Astrocyte (in vitro differentiated cells and primary cell): ENCODE results near the gene CPXM2. TPM values are rescaled to one million over a fixed set of nuclear protein-coding genes. Genes with fewer than 3 reads are reported as not detected.

Experiments
- DNase-seq: peaks from one replicate; pipeline ENCODE4 v3.0.0-alpha.2; 2010; ENCODE audit warnings: low read depth
- FAIRE-seq: peaks from 2 replicates; lab custom pipeline; 2011; peaks lifted over from hg19 to GRCh38; lab: Jason Lieb, UNC
- H2AFZ ChIP-seq: 2 replicates; pipeline ENCODE4 v1.6.0; 2012; ENCODE audit warnings: low read depth, low read length, inconsistent platforms
- H3K27ac ChIP-seq: 2 replicates; pipeline ENCODE4 v1.5.1; 2011; ENCODE audit warnings: low read depth, low read length, inconsistent platforms
- H3K27me3 ChIP-seq: 2 replicates; pipeline ENCODE4 v1.6.0; 2011; ENCODE audit warnings: low read length, inconsistent platforms; ENCODE audit not compliant: insufficient read depth
- H3K36me3 ChIP-seq: 2 replicates; pipeline ENCODE4 v1.5.1; 2011; ENCODE audit warnings: low read length, inconsistent platforms; ENCODE audit not compliant: insufficient read depth
- H3K4me1 ChIP-seq: 2 replicates; pipeline ENCODE4 v1.5.1; 2011; ENCODE audit warnings: low read length, inconsistent platforms; ENCODE audit not compliant: insufficient read depth
- H3K4me2 ChIP-seq: 2 replicates; pipeline ENCODE4 v1.6.0; 2012; ENCODE audit warnings: low read length, inconsistent platforms
- H3K4me3 ChIP-seq: 2 replicates; pipeline ENCODE4 v1.5.1; 2011; ENCODE audit warnings: low read depth, mild to moderate bottlenecking, low read length, inconsistent platforms; ENCODE audit not compliant: insufficient read depth
- H3K79me2 ChIP-seq: 2 replicates; pipeline ENCODE4 v1.6.0; 2012; ENCODE audit warnings: mild to moderate bottlenecking, low read length, inconsistent platforms; ENCODE audit not compliant: insufficient read depth
- H3K9ac ChIP-seq: 2 replicates; pipeline ENCODE4 v1.6.0; 2012; ENCODE audit warnings: mild to moderate bottlenecking, low read length, inconsistent platforms
- H3K9me3 ChIP-seq: 2 replicates; pipeline ENCODE4 v1.5.1; 2012; ENCODE audit warnings: low read depth, mild to moderate bottlenecking, low read length, inconsistent platforms; ENCODE audit not compliant: insufficient read depth
- H4K20me1 ChIP-seq: 2 replicates; pipeline ENCODE4 v1.6.0; 2012; ENCODE audit warnings: low read length, inconsistent platforms; ENCODE audit not compliant: insufficient read depth
- H3K27ac Mint-ChIP-seq: one replicate; pipeline ENCODE4 v1.8.0; 2021; ENCODE audit warnings: mild to moderate bottlenecking, mixed read lengths; ENCODE audit not compliant: unreplicated experiment
- H3K27me3 Mint-ChIP-seq: one replicate; pipeline ENCODE4 v1.8.0; 2021; ENCODE audit warnings: low read depth, mixed read lengths; ENCODE audit not compliant: unreplicated experiment
- H3K36me3 Mint-ChIP-seq: one replicate; pipeline ENCODE4 v1.8.0; 2021; ENCODE audit warnings: low read depth, mixed read lengths; ENCODE audit not compliant: unreplicated experiment
- H3K4me1 Mint-ChIP-seq: one replicate; pipeline ENCODE4 v1.8.0; 2021; ENCODE audit warnings: low read depth, mixed read lengths; ENCODE audit not compliant: unreplicated experiment
- H3K4me3 Mint-ChIP-seq: one replicate; pipeline ENCODE4 v1.8.0; 2021; ENCODE audit warnings: mild to moderate bottlenecking, moderate library complexity, mixed read lengths; ENCODE audit not compliant: unreplicated experiment
- H3K9me3 Mint-ChIP-seq: one replicate; pipeline ENCODE4 v1.8.0; 2021; ENCODE audit warnings: mild to moderate bottlenecking, mixed read lengths; ENCODE audit not compliant: unreplicated experiment
- CTCF ChIP-seq: IDR thresholded peaks from 2 replicates; pipeline ENCODE4 v1.5.1; 2011; ENCODE audit warnings: low read depth, mild to moderate bottlenecking, inconsistent platforms, low read length, moderate library complexity; ENCODE audit not compliant: insufficient read depth
- EZH2 ChIP-seq: IDR thresholded peaks from 2 replicates; pipeline ENCODE4 v1.6.1; 2012; ENCODE audit warnings: mild to moderate bottlenecking, low read length, inconsistent platforms; ENCODE audit not compliant: insufficient read depth
- total RNA-seq: library from RNA; stranded (reverse); gene quantifications from 2 replicates; pipeline ENCODE4 v1.2.1, GENCODE V29; 2021

CPXM2 gene
- total RNA-seq, 1 donor from 2014 or later, result 5.2 TPM

- no peaks in the 10 kb centered on the region for H3K79me2 ChIP-seq
- H3K4me1 ChIP-seq, result no peaks in the 10 kb centered on the region
- Mint-ChIP-seq H3K27ac (no peak overlapping the region), H3K36me3 (no peaks in the 10 kb centered on the region), H3K27me3 (peaks cover 51% of the 10 kb centered on the region), H3K4me3 (no peak overlapping the region), H3K4me1 (no peaks in the 10 kb centered on the region), H3K9me3 (peaks cover 15% of the 10 kb centered on the region)
- FAIRE-seq (no peak), DNase-seq (no peak)
- no peak overlapping the region for H3K4me2 ChIP-seq
- no peak overlapping the region for H3K27ac ChIP-seq
- no peaks in the 10 kb centered on the region for H3K27me3 ChIP-seq
- no peak overlapping the region for H3K4me3 ChIP-seq
- H3K36me3 ChIP-seq, result no peaks in the 10 kb centered on the region
- H2AFZ ChIP-seq, result no peak overlapping the region
- no peak overlapping the region for H3K9ac ChIP-seq
- TF ChIP-seq EZH2 (no peak), CTCF (no peak)
- peaks cover 4% of the 10 kb centered on the region for H3K9me3 ChIP-seq
- H4K20me1 ChIP-seq, result no peaks in the 10 kb centered on the region
These were observed 171.1 kb downstream of the CPXM2 start for GRCh38 chr10:123720536-123720935.

- H3K4me1 Mint-ChIP-seq, result no peaks in the 10 kb centered on the region
- H3K36me3 Mint-ChIP-seq, result no peaks in the 10 kb centered on the region
- H2AFZ ChIP-seq, result no peak overlapping the region
- FAIRE-seq (no peak), DNase-seq (no peak)
- H3K27me3 Mint-ChIP-seq, result peaks cover 54% of the 10 kb centered on the region
- H3K79me2 ChIP-seq, result no peaks in the 10 kb centered on the region
- H3K27me3 ChIP-seq, result no peaks in the 10 kb centered on the region
- H3K27ac ChIP-seq, result no peak overlapping the region
- no peak overlapping the region for H3K4me3 Mint-ChIP-seq
- TF ChIP-seq CTCF (no peak), EZH2 (no peak)
- peaks cover 4% of the 10 kb centered on the region for H3K9me3 ChIP-seq
- no peaks in the 10 kb centered on the region for H3K36me3 ChIP-seq
- H3K9me3 Mint-ChIP-seq, result peaks cover 15% of the 10 kb centered on the region
- no peak overlapping the region for H3K4me2 ChIP-seq
- H3K9ac ChIP-seq, result no peak overlapping the region
- no peaks in the 10 kb centered on the region for H3K4me1 ChIP-seq
- no peaks in the 10 kb centered on the region for H4K20me1 ChIP-seq
- no peak overlapping the region for H3K4me3 ChIP-seq
- H3K27ac Mint-ChIP-seq, result no peak overlapping the region
These were observed 173.0 kb downstream of the CPXM2 start for GRCh38 chr10:123718544-123719060.

GRCh38 chr10:123717336-123717735, 174.3 kb downstream of the CPXM2 start:
- H3K9me3 ChIP-seq, result peaks cover 4% of the 10 kb centered on the region
- Mint-ChIP-seq H3K27me3 (peaks cover 48% of the 10 kb centered on the region), H3K4me1 (no peaks in the 10 kb centered on the region), H3K27ac (no peak overlapping the region), H3K4me3 (no peak overlapping the region), H3K36me3 (no peaks in the 10 kb centered on the region), H3K9me3 (peaks cover 15% of the 10 kb centered on the region)
- no peak for TF ChIP-seq EZH2
- TF ChIP-seq CTCF, result no peak
- no peak overlapping the region for H3K4me3 ChIP-seq
- no peaks in the 10 kb centered on the region for H4K20me1 ChIP-seq
- no peak overlapping the region for H2AFZ ChIP-seq
- no peak overlapping the region for H3K9ac ChIP-seq
- no peaks in the 10 kb centered on the region for H3K27me3 ChIP-seq
- FAIRE-seq (no peak), DNase-seq (no peak)
- no peaks in the 10 kb centered on the region for H3K4me1 ChIP-seq
- H3K79me2 ChIP-seq, result no peaks in the 10 kb centered on the region
- no peaks in the 10 kb centered on the region for H3K36me3 ChIP-seq
- no peak overlapping the region for H3K4me2 ChIP-seq
- H3K27ac ChIP-seq, result no peak overlapping the region
